GM23338 (cell line): ENCODE data around the gene CPLX3. TPM values are rescaled to one million over a fixed set of nuclear protein-coding genes. Genes with fewer than 3 reads are reported as not detected.

Experiments
- ATAC-seq: fragments of 200-7000 bp; cut with Tn5 transposase; 3 replicates; pipeline ENCODE4 v1.9.1; 2020
- DNase-seq: peaks from one replicate; pipeline ENCODE4 v3.0.0-alpha.2; 2015; ENCODE audit warnings: low spot score
- H2AFZ ChIP-seq: fragments of 200-600 bp; sonication (generic); 2 replicates; pipeline ENCODE4 v1.8.0; 2016; ENCODE audit warnings: antibody characterized with exemption, mild to moderate bottlenecking, moderate library complexity
- H3F3A ChIP-seq: fragments of 200-600 bp; sonication (generic); replicated peaks from 2 replicates; pipeline ENCODE4 v1.8.0; 2017; ENCODE audit warnings: antibody characterized with exemption, mixed run types, low read depth
- H3K27ac ChIP-seq: fragments of 200-600 bp; sonication (generic); 2 replicates; pipeline ENCODE4 v1.6.1; 2016; ENCODE audit warnings: low read depth
- H3K27me3 ChIP-seq: fragments of 200-600 bp; sonication (generic); 2 replicates; pipeline ENCODE4 v1.8.0; 2016; ENCODE audit warnings: mild to moderate bottlenecking, mixed run types, moderate library complexity; ENCODE audit not compliant: insufficient read depth
- H3K36me3 ChIP-seq: fragments of 200-600 bp; sonication (generic); 2 replicates; pipeline ENCODE4 v1.8.0; 2016; ENCODE audit warnings: mild to moderate bottlenecking; ENCODE audit not compliant: insufficient read depth
- H3K4me1 ChIP-seq: fragments of 200-600 bp; sonication (generic); 2 replicates; pipeline ENCODE4 v1.8.0; 2016; ENCODE audit warnings: mild to moderate bottlenecking, moderate library complexity; ENCODE audit not compliant: insufficient read depth
- H3K4me2 ChIP-seq: fragments of 200-600 bp; sonication (generic); 2 replicates; pipeline ENCODE4 v1.7.1; 2017; ENCODE audit warnings: mixed run types
- H3K4me3 ChIP-seq: fragments of 200-600 bp; sonication (generic); 2 replicates; pipeline ENCODE4 v1.6.1; 2016; ENCODE audit warnings: mixed run types
- H3K79me2 ChIP-seq: fragments of 200-600 bp; sonication (generic); replicated peaks from 2 replicates; pipeline ENCODE4 v1.8.0; 2017; ENCODE audit warnings: mild to moderate bottlenecking; ENCODE audit not compliant: insufficient read depth
- H3K9me2 ChIP-seq: fragments of 200-600 bp; sonication (generic); 2 replicates; pipeline ENCODE4 v1.8.0; 2017; ENCODE audit not compliant: insufficient read depth
- H4K20me1 ChIP-seq: fragments of 200-600 bp; sonication (generic); replicated peaks from 2 replicates; pipeline ENCODE4 v1.8.0; 2017; ENCODE audit warnings: mild to moderate bottlenecking; ENCODE audit not compliant: insufficient read depth
- H3K27ac Mint-ChIP-seq: 2 replicates; pipeline ENCODE4 v1.8.0; 2020; ENCODE audit warnings: inconsistent platforms, mild to moderate bottlenecking, moderate library complexity, mixed read lengths
- H3K27me3 Mint-ChIP-seq: 3 replicates; pipeline ENCODE4 v1.8.0; 2022; ENCODE audit warnings: low read depth, mild to moderate bottlenecking, moderate library complexity, mixed read lengths, inconsistent platforms; ENCODE audit not compliant: insufficient read depth, poor library complexity
- H3K36me3 Mint-ChIP-seq: 3 replicates; pipeline ENCODE4 v1.8.0; 2021; ENCODE audit warnings: low read depth, mild to moderate bottlenecking, inconsistent platforms, moderate library complexity, mixed read lengths
- H3K4me1 Mint-ChIP-seq: 3 replicates; pipeline ENCODE4 v1.8.0; 2020; ENCODE audit warnings: mild to moderate bottlenecking, inconsistent platforms, mixed read lengths
- H3K4me3 Mint-ChIP-seq: 3 replicates; pipeline ENCODE4 v1.8.0; 2021; ENCODE audit warnings: moderate library complexity, mild to moderate bottlenecking, inconsistent platforms, mixed read lengths
- H3K9me3 Mint-ChIP-seq: 3 replicates; pipeline ENCODE4 v1.8.0; 2020; ENCODE audit warnings: moderate library complexity, mild to moderate bottlenecking, inconsistent platforms, mixed read lengths
- CREB1 ChIP-seq: fragments of 250-450 bp; sonication (Bioruptor Pico); IDR thresholded peaks from 2 replicates; pipeline ENCODE4 v1.5.0; 2020; ENCODE audit warnings: low read depth, mild to moderate bottlenecking, moderate library complexity
- EZH2phosphoT487 ChIP-seq: fragments of 200-600 bp; sonication (generic); IDR thresholded peaks from one replicate; pipeline ENCODE4 v1.8.1; 2018; ENCODE audit warnings: antibody characterized with exemption; ENCODE audit not compliant: unreplicated experiment
- NANOG ChIP-seq: IDR thresholded peaks from 2 replicates; pipeline ENCODE4 v1.6.1; 2016; ENCODE audit warnings: antibody characterized with exemption, borderline replicate concordance
- POLR2AphosphoS5 ChIP-seq: IDR thresholded peaks from 2 replicates; pipeline ENCODE4 v1.6.1; 2016; ENCODE audit warnings: antibody characterized with exemption, low read depth
- STAT1 ChIP-seq: IDR thresholded peaks from one replicate; pipeline ENCODE4 v1.6.1; 2016; ENCODE audit warnings: antibody characterized with exemption; ENCODE audit not compliant: unreplicated experiment
- ZNF114 ChIP-seq: fragments of 250-450 bp; sonication (Bioruptor Pico); IDR thresholded peaks from 2 replicates; pipeline ENCODE4 v1.5.0; 2020; ENCODE audit warnings: mild to moderate bottlenecking, moderate library complexity
- ZNF331 ChIP-seq: fragments of 250-450 bp; sonication (Bioruptor Pico); IDR thresholded peaks from 2 replicates; pipeline ENCODE4 v1.5.0; 2020; ENCODE audit warnings: low read depth, mild to moderate bottlenecking, moderate library complexity
- polyA plus RNA-seq: library from polyadenylated mRNA; unstranded; fragments of >200 nt; fragmentation: Nextera tagmentation; extraction: Ambion mirVana; gene quantifications from 2 replicates; pipeline ENCODE4 v1.2.1, GENCODE V29; 2016
- total RNA-seq: library from RNA; depleted of rRNA; stranded (reverse); fragments of >200 nt; shearing (Covaris generic); gene quantifications from 2 replicates; pipeline ENCODE4 v1.2.3, GENCODE V29; 2014
- TF ChIP-seq, protein P1 (sequence below): fragments of 250-450 bp; sonication (Bioruptor Pico); IDR thresholded peaks from 2 replicates; pipeline ENCODE4 v1.5.0; 2020; ENCODE audit warnings: mild to moderate bottlenecking, moderate library complexity
- TF ChIP-seq, protein P2 (sequence below), 2 experiments: fragments of 200-600 bp in 1 of 2; sonication (generic) in 1 of 2; conservative IDR thresholded peaks; 2 replicates each; pipeline versions ENCODE4 v1.5.1 to v1.6.1; 2016 to 2017; ENCODE audit warnings: antibody characterized with exemption in 2 of 2, low read depth in 2 of 2, mild to moderate bottlenecking in 2 of 2, moderate library complexity in 1 of 2
- TF ChIP-seq, protein P3 (sequence below): IDR thresholded peaks from one replicate; pipeline ENCODE4 v1.6.1; 2018; ENCODE audit warnings: antibody characterized with exemption; ENCODE audit not compliant: unreplicated experiment

CPLX3 gene
- total and polyA plus RNA-seq, 2 experiments from 2014 or later, result 0.66 TPM; not detected in 1

DNA sequence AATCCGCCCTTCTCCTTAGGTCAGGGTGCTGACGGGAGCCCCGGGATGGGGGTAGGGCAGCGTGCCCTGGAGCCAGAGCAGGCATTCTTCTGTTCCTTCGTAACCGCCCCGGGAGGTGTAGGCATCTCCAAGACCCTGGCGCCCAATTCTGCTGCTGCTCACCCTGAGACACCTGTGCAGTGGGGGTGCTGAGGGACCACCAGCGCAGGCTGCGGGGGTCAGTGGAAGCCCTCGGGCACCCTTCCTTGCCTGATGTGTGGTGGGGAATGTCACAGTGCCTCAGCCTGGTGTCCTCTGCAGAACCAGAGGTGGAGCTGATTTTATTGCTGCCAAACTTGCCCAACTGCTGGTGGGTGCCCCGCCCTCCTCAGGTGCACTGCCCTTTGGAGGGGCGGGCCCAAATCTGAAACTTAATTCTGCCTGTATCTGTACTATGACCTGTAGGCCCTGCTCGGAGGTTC, 37.2 kb upstream of the CPLX3 start (continued):
- TF ChIP-seq, protein P1, sequence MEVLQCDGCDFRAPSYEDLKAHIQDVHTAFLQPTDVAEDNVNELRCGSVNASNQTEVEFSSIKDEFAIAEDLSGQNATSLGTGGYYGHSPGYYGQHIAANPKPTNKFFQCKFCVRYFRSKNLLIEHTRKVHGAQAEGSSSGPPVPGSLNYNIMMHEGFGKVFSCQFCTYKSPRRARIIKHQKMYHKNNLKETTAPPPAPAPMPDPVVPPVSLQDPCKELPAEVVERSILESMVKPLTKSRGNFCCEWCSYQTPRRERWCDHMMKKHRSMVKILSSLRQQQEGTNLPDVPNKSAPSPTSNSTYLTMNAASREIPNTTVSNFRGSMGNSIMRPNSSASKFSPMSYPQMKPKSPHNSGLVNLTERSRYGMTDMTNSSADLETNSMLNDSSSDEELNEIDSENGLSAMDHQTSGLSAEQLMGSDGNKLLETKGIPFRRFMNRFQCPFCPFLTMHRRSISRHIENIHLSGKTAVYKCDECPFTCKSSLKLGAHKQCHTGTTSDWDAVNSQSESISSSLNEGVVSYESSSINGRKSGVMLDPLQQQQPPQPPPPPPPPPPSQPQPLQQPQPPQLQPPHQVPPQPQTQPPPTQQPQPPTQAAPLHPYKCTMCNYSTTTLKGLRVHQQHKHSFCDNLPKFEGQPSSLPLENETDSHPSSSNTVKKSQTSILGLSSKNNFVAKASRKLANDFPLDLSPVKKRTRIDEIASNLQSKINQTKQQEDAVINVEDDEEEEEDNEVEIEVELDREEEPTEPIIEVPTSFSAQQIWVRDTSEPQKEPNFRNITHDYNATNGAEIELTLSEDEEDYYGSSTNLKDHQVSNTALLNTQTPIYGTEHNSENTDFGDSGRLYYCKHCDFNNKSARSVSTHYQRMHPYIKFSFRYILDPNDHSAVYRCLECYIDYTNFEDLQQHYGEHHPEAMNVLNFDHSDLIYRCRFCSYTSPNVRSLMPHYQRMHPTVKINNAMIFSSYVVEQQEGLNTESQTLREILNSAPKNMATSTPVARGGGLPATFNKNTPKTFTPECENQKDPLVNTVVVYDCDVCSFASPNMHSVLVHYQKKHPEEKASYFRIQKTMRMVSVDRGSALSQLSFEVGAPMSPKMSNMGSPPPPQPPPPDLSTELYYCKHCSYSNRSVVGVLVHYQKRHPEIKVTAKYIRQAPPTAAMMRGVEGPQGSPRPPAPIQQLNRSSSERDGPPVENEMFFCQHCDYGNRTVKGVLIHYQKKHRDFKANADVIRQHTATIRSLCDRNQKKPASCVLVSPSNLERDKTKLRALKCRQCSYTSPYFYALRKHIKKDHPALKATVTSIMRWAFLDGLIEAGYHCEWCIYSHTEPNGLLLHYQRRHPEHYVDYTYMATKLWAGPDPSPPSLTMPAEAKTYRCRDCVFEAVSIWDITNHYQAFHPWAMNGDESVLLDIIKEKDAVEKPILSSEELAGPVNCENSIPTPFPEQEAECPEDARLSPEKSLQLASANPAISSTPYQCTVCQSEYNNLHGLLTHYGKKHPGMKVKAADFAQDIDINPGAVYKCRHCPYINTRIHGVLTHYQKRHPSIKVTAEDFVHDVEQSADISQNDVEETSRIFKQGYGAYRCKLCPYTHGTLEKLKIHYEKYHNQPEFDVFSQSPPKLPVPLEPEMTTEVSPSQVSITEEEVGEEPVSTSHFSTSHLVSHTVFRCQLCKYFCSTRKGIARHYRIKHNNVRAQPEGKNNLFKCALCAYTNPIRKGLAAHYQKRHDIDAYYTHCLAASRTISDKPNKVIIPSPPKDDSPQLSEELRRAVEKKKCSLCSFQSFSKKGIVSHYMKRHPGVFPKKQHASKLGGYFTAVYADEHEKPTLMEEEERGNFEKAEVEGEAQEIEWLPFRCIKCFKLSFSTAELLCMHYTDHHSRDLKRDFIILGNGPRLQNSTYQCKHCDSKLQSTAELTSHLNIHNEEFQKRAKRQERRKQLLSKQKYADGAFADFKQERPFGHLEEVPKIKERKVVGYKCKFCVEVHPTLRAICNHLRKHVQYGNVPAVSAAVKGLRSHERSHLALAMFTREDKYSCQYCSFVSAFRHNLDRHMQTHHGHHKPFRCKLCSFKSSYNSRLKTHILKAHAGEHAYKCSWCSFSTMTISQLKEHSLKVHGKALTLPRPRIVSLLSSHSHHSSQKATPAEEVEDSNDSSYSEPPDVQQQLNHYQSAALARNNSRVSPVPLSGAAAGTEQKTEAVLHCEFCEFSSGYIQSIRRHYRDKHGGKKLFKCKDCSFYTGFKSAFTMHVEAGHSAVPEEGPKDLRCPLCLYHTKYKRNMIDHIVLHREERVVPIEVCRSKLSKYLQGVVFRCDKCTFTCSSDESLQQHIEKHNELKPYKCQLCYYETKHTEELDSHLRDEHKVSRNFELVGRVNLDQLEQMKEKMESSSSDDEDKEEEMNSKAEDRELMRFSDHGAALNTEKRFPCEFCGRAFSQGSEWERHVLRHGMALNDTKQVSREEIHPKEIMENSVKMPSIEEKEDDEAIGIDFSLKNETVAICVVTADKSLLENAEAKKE (CRISPR knock-in tag), result no peak
- TF ChIP-seq NANOG, result no peak
- TF ChIP-seq EZH2phosphoT487, result no peak
- TF ChIP-seq STAT1, result no peak
- no peak for TF ChIP-seq POLR2AphosphoS5
- no peak for TF ChIP-seq ZNF114 (CRISPR knock-in tag)
- no peak for TF ChIP-seq CREB1 (CRISPR knock-in tag)
- TF ChIP-seq, protein P2, sequence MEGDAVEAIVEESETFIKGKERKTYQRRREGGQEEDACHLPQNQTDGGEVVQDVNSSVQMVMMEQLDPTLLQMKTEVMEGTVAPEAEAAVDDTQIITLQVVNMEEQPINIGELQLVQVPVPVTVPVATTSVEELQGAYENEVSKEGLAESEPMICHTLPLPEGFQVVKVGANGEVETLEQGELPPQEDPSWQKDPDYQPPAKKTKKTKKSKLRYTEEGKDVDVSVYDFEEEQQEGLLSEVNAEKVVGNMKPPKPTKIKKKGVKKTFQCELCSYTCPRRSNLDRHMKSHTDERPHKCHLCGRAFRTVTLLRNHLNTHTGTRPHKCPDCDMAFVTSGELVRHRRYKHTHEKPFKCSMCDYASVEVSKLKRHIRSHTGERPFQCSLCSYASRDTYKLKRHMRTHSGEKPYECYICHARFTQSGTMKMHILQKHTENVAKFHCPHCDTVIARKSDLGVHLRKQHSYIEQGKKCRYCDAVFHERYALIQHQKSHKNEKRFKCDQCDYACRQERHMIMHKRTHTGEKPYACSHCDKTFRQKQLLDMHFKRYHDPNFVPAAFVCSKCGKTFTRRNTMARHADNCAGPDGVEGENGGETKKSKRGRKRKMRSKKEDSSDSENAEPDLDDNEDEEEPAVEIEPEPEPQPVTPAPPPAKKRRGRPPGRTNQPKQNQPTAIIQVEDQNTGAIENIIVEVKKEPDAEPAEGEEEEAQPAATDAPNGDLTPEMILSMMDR (conservative IDR thresholded peaks at IDR 0.05; ENCODE audit: low read depth in 2 of 2), result no peak
- TF ChIP-seq ZNF331, result no peak

DNA sequence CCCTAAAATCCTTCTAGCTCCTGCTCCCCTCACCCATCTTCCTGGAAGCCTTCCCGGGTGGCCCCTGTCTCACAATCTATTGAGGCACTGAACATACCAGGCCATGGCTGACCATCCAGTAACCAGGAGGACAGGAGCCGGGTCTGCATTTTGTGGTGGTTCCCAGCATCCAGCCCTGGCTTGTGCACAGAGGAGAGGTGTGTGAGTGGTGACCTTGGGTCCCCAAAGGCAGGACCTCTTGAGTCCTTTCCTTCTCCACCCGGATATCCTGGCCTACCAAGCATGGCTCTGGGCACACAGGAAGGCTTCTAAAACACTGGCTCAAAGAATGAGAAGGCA, 36.7 kb upstream of the CPLX3 start:
- peaks cover 51% of the 10 kb centered on the region for H4K20me1 ChIP-seq
- H3K27ac ChIP-seq, result no peak overlapping the region
- no peaks in the 10 kb centered on the region for H3K36me3 ChIP-seq
- no peak overlapping the region for H3K4me3 ChIP-seq
- Mint-ChIP-seq H3K36me3 (no peaks in the 10 kb centered on the region), H3K9me3 (no peaks in the 10 kb centered on the region), H3K27ac (no peak overlapping the region), H3K27me3 (peaks cover 19% of the 10 kb centered on the region), H3K4me1 (peaks cover 31% of the 10 kb centered on the region), H3K4me3 (peak overlapping the region; percentile 11; the same call in 1 of the 3 replicates)
- no peak overlapping the region; the same call in 1 of the 2 replicates for H3K4me2 ChIP-seq
- DNase-seq (no peak), ATAC-seq (no peak)
- no peak for TF ChIP-seq STAT1
- TF ChIP-seq, protein P3, sequence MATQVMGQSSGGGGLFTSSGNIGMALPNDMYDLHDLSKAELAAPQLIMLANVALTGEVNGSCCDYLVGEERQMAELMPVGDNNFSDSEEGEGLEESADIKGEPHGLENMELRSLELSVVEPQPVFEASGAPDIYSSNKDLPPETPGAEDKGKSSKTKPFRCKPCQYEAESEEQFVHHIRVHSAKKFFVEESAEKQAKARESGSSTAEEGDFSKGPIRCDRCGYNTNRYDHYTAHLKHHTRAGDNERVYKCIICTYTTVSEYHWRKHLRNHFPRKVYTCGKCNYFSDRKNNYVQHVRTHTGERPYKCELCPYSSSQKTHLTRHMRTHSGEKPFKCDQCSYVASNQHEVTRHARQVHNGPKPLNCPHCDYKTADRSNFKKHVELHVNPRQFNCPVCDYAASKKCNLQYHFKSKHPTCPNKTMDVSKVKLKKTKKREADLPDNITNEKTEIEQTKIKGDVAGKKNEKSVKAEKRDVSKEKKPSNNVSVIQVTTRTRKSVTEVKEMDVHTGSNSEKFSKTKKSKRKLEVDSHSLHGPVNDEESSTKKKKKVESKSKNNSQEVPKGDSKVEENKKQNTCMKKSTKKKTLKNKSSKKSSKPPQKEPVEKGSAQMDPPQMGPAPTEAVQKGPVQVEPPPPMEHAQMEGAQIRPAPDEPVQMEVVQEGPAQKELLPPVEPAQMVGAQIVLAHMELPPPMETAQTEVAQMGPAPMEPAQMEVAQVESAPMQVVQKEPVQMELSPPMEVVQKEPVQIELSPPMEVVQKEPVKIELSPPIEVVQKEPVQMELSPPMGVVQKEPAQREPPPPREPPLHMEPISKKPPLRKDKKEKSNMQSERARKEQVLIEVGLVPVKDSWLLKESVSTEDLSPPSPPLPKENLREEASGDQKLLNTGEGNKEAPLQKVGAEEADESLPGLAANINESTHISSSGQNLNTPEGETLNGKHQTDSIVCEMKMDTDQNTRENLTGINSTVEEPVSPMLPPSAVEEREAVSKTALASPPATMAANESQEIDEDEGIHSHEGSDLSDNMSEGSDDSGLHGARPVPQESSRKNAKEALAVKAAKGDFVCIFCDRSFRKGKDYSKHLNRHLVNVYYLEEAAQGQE, result no peak
- no peak for TF ChIP-seq EZH2phosphoT487
- peaks cover 16% of the 10 kb centered on the region for H3K79me2 ChIP-seq
- H3F3A ChIP-seq, result peaks cover 7% of the 10 kb centered on the region
- H3K4me1 ChIP-seq, result peaks cover 25% of the 10 kb centered on the region
- no peaks in the 10 kb centered on the region for H3K27me3 ChIP-seq
- no peak overlapping the region for H2AFZ ChIP-seq
- no peaks in the 10 kb centered on the region for H3K9me2 ChIP-seq
